ENCODE results near the gene GRIK4.

GRCh38 chr11:120819437-120820365, 308.2 kb downstream of the GRIK4 start:
- TF ChIP-seq CTCF (conservative IDR thresholded peaks at IDR 0.05) (no peak), EZH2 (IDR thresholded peaks at IDR 0.05; ENCODE audit: low read depth) (no peak)
